ENCODE results near the gene STC2. TPM values are rescaled to one million over a fixed set of nuclear protein-coding genes. Genes with fewer than 3 reads are reported as not detected.

STC2 gene
- total RNA-seq, 1 donor from 2014 or later: 26.0 TPM

DNA sequence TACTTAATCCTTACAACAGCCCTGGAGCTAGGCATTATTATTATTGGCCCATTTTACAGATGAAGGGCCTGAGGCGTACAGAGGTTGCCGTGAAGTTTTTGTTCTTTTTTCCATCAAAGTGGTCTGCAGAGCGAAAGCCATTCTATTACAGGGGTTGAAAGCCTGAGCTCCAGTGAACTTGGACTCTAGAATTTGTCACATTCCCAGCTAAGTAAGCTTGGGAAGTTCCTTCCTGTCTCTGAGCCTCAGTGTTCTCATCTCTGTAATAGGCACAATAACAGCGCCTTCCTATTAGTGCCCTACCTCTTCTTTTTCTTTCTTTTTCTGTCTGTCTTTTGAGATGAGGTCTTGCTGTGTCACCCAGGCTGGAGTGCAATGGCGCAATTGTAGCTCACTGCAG, 49.0 kb downstream of the STC2 start:
- peaks cover 20% of the 10 kb centered on the region for H3K9me3 Mint-ChIP-seq
- H3K4me1 Mint-ChIP-seq: peaks cover 8% of the 10 kb centered on the region
- H3K36me3 Mint-ChIP-seq: no peaks in the 10 kb centered on the region
- TF ChIP-seq, protein P1, sequence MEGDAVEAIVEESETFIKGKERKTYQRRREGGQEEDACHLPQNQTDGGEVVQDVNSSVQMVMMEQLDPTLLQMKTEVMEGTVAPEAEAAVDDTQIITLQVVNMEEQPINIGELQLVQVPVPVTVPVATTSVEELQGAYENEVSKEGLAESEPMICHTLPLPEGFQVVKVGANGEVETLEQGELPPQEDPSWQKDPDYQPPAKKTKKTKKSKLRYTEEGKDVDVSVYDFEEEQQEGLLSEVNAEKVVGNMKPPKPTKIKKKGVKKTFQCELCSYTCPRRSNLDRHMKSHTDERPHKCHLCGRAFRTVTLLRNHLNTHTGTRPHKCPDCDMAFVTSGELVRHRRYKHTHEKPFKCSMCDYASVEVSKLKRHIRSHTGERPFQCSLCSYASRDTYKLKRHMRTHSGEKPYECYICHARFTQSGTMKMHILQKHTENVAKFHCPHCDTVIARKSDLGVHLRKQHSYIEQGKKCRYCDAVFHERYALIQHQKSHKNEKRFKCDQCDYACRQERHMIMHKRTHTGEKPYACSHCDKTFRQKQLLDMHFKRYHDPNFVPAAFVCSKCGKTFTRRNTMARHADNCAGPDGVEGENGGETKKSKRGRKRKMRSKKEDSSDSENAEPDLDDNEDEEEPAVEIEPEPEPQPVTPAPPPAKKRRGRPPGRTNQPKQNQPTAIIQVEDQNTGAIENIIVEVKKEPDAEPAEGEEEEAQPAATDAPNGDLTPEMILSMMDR (IDR thresholded peaks at IDR 0.05; ENCODE audit: unreplicated experiment): no peak
- no peak for DNase-seq (ENCODE audit: low spot score in 2 of 2, unreplicated experiment in 2 of 2)
- no peak overlapping the region for H3K4me3 Mint-ChIP-seq
- H3K27me3 Mint-ChIP-seq (ENCODE audit: low read depth): peaks cover 72% of the 10 kb centered on the region
- H3K27ac Mint-ChIP-seq: no peak overlapping the region

DNA sequence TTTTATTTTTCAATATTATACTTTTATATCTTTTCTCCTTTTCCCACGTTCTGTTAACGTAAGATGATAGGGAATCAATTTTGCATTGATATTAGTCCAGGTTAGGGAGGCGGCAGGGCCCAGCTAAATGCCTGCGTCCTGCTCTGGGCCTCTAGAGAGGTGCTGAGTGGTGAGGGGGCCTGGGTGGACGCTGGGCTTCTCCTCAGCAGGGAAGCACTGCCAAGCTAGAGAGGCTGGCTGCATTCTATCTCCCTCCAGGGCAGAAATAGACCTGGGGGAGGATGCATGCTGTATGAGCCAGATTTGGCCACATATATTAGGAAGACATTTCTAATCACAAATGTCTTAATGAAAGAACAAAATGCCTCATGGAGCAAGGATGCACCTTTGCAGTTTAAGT, 49.6 kb downstream of the STC2 start:
- no peak overlapping the region for H3K4me3 Mint-ChIP-seq
- no peak for DNase-seq (ENCODE audit: low spot score in 2 of 2, unreplicated experiment in 2 of 2)
- peaks cover 21% of the 10 kb centered on the region for H3K9me3 Mint-ChIP-seq
- H3K36me3 Mint-ChIP-seq: no peaks in the 10 kb centered on the region
- H3K4me1 Mint-ChIP-seq: peaks cover 8% of the 10 kb centered on the region
- TF ChIP-seq, protein P1 (IDR thresholded peaks at IDR 0.05; ENCODE audit: unreplicated experiment): no peak
- peaks cover 73% of the 10 kb centered on the region for H3K27me3 Mint-ChIP-seq (ENCODE audit: low read depth)
- H3K27ac Mint-ChIP-seq: no peak overlapping the region

DNA sequence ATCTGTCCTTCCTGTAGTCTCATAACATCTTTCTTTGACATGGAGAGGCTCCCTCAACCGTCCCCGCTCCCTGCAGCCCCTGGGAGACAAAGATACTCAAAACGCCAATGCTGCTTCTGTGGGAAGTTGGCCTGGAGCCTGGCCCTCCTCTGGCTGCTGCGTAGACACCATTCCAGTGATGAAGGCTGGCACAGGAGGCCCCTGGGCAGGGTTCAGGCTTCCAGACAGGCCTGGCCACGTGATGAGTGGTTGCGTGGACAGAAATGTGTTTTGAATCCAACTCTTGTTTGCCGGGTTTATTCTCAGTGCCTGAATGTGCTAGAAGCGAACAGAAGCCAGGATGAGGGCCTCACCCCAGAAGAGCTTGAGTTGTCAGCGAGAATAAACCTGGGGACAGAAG, 50.0 kb downstream of the STC2 start:
- Mint-ChIP-seq H3K4me3 (no peak overlapping the region), H3K9me3 (peaks cover 21% of the 10 kb centered on the region), H3K36me3 (no peaks in the 10 kb centered on the region), H3K27me3 (ENCODE audit: low read depth) (peaks cover 69% of the 10 kb centered on the region), H3K27ac (no peak overlapping the region), H3K4me1 (peaks cover 6% of the 10 kb centered on the region)
- TF ChIP-seq, protein P1 (IDR thresholded peaks at IDR 0.05; ENCODE audit: unreplicated experiment): no peak
- DNase-seq (ENCODE audit: low spot score in 2 of 2, unreplicated experiment in 2 of 2): no peak

DNA sequence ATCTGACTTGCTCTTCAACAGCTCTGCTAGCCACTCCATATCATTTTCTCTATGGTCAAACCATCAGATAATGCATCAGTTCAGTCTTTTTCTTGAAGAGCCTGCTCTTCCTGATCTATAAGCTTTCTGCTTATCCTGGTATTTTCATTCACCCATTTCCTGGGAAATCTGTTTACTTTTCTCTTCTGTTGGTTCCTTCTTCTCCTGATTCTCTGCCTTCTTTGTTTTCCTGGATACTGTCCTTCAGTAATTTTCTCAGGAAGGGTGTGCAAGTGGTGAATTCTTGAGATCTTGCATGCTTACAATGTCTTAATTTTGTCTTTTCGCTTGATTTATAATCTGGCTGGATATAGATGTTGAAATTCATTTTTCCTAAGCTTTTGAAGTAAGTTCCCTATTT, 53.4 kb downstream of the STC2 start:
- H3K27me3 Mint-ChIP-seq (ENCODE audit: low read depth): peaks cover 44% of the 10 kb centered on the region
- no peak overlapping the region for H3K4me3 Mint-ChIP-seq
- no peaks in the 10 kb centered on the region for H3K4me1 Mint-ChIP-seq
- no peak overlapping the region for H3K27ac Mint-ChIP-seq
- peaks cover 27% of the 10 kb centered on the region for H3K9me3 Mint-ChIP-seq
- no peak for DNase-seq (ENCODE audit: low spot score in 2 of 2, unreplicated experiment in 2 of 2)
- TF ChIP-seq, protein P1 (IDR thresholded peaks at IDR 0.05; ENCODE audit: unreplicated experiment): no peak
- no peaks in the 10 kb centered on the region for H3K36me3 Mint-ChIP-seq

DNA sequence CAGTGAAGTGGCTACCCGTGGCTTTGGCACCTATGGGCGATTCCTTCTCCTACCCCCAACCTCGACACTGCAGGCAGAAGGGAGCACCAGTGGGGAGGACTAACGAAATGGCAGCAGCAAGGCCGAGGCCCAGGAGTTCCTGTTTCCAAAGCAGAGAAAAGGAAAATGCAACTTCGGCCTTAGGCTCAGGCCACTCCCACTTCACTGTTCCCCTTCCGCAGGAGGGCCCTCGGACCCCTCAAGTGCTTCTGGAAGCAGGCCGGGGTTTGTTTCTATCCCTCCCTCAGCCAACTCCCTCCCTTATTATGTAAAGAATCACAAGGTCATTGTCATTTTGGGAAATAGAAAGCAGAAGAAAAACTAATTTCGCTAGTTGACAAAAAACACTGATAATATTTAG, 56.8 kb downstream of the STC2 start:
- H3K4me1 Mint-ChIP-seq: no peaks in the 10 kb centered on the region
- no peak for DNase-seq (ENCODE audit: low spot score in 2 of 2, unreplicated experiment in 2 of 2)
- no peak overlapping the region for H3K27ac Mint-ChIP-seq
- TF ChIP-seq, protein P1 (IDR thresholded peaks at IDR 0.05; ENCODE audit: unreplicated experiment): no peak
- peaks cover 27% of the 10 kb centered on the region for H3K9me3 Mint-ChIP-seq
- peaks cover 50% of the 10 kb centered on the region for H3K27me3 Mint-ChIP-seq (ENCODE audit: low read depth)
- H3K4me3 Mint-ChIP-seq: no peak overlapping the region
- no peaks in the 10 kb centered on the region for H3K36me3 Mint-ChIP-seq

Data from mesothelial cell of epicardium (in vitro differentiated cells).